ENCODE measurements around the gene C7orf33. TPM values are rescaled to one million over a fixed set of nuclear protein-coding genes. Genes with fewer than 3 reads are reported as not detected.

Gene C7orf33
- total RNA-seq (not detected), polyA plus RNA-seq (not detected)

GRCh38 chr7:148590471-148590870, at the start of gene C7orf33:
Gene C7orf33, plus strand, starts transcription at chr7:148590766. Its CDS starts 160 bp downstream, at chr7:148590926.
- no peaks in the 10 kb centered on the region for H3K4me1 Mint-ChIP-seq
- DNase-seq = no peak
- Histone ChIP-seq H3K27ac (ENCODE audit: low read depth, low read length) (no peak within 1 kb of the TSS), H3K27me3 (ENCODE audit: insufficient read depth, low read length) (no peaks in the 10 kb centered on the region), H3K9me3 (ENCODE audit: control insufficient read depth in 1 of 2, low read length in 2 of 2) (no peaks in the 10 kb centered on the region), H3K4me1 (ENCODE audit: insufficient read depth, low read length) (no peaks in the 10 kb centered on the region), H3K36me3 (ENCODE audit: insufficient read depth, low read length) (no peaks in the 10 kb centered on the region), H3K4me3 (ENCODE audit: low read length in 2 of 2) (no peak within 1 kb of the TSS)
- CTCF ChIA-PET (ENCODE audit: partially characterized antibody) = no interaction called here
- no peaks in the 10 kb centered on the region for H3K9me3 Mint-ChIP-seq
- H3K4me3 Mint-ChIP-seq = no peak within 1 kb of the TSS
- intact Hi-C loops (cut with micrococcal nuclease) = no loop called here
- H3K36me3 Mint-ChIP-seq = no peaks in the 10 kb centered on the region
- POLR2A ChIA-PET (ENCODE audit: partially characterized antibody) = no interaction called here
- no peak within 1 kb of the TSS for H3K27ac Mint-ChIP-seq
- H3K27me3 Mint-ChIP-seq = peaks cover 0 to 8% of the 10 kb centered on the region in 2 donors

DNA sequence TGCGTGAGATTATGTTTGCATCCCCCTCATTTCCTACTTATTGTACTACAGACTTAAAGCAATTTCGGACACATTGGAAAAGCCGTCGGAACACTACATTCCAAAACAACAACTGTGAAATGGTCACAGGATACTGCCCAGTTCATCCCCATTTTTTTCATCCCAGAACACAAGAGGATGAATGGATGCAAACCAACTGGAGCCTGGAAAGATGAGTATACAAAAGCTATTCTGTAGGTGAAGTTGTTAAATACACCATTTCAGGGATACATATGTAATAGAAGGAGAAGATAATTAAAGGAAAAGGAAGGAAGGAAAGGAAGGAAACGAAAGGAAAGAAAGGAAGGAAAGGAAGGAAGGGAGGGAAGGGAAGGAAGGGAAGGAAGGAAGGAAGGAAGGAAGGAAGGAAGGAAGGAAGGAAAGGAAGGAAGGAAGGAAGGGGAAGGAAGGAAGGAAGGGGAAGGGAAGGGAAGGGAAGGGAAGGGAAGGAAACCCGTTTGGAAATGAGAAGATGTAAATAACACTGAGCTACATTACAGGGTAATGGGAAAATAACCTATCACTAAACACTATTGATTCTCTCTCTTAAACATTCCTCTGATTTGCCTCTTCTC, 48.6 kb upstream of the C7orf33 start:
- Histone ChIP-seq H3K36me3 (ENCODE audit: insufficient read depth, low read length) (no peaks in the 10 kb centered on the region), H3K4me1 (ENCODE audit: insufficient read depth, low read length) (no peaks in the 10 kb centered on the region), H3K27ac (ENCODE audit: low read depth, low read length) (no peak overlapping the region), H3K27me3 (ENCODE audit: insufficient read depth, low read length) (no peaks in the 10 kb centered on the region), H3K9me3 (ENCODE audit: control insufficient read depth in 1 of 2, low read length in 2 of 2) (no peaks in the 10 kb centered on the region), H3K4me3 (ENCODE audit: low read length in 2 of 2) (no peak overlapping the region)
- Mint-ChIP-seq H3K36me3 (no peaks in the 10 kb centered on the region), H3K27ac (peak overlapping the region in 1 of 7 donors; percentile 65), H3K4me3 (no peak overlapping the region), H3K4me1 (no peaks in the 10 kb centered on the region), H3K27me3 (peaks cover 0 to 3% of the 10 kb centered on the region in 2 donors), H3K9me3 (peaks cover 0 to 3% (median 0%) of the 10 kb centered on the region in 8 donors)
- no peak for DNase-seq
- CTCF ChIA-PET (ENCODE audit: partially characterized antibody) = no interaction called here
- intact Hi-C loops (cut with micrococcal nuclease) = no loop called here
- POLR2A ChIA-PET (ENCODE audit: partially characterized antibody) = no interaction called here

- Histone ChIP-seq H3K27ac (ENCODE audit: low read depth, low read length) (no peak overlapping the region), H3K9me3 (ENCODE audit: control insufficient read depth in 1 of 2, low read length in 2 of 2) (no peaks in the 10 kb centered on the region), H3K4me1 (ENCODE audit: insufficient read depth, low read length) (no peaks in the 10 kb centered on the region), H3K4me3 (ENCODE audit: low read length in 2 of 2) (no peak overlapping the region), H3K27me3 (ENCODE audit: insufficient read depth, low read length) (no peaks in the 10 kb centered on the region), H3K36me3 (ENCODE audit: insufficient read depth, low read length) (no peaks in the 10 kb centered on the region)
- Mint-ChIP-seq H3K36me3 (no peaks in the 10 kb centered on the region), H3K9me3 (peaks cover 0 to 3% (median 1%) of the 10 kb centered on the region in 8 donors), H3K27ac (no peak overlapping the region), H3K4me1 (no peaks in the 10 kb centered on the region), H3K27me3 (peaks cover 1 to 4% of the 10 kb centered on the region in 2 donors), H3K4me3 (no peak overlapping the region)
- CTCF ChIA-PET (ENCODE audit: partially characterized antibody) = no interaction called here
- intact Hi-C loops (cut with micrococcal nuclease) = no loop called here
- POLR2A ChIA-PET (ENCODE audit: partially characterized antibody) = no interaction called here
- no peak for DNase-seq
These were observed 47.3 kb upstream of the C7orf33 start for GRCh38 chr7:148543302-148543701.

DNA sequence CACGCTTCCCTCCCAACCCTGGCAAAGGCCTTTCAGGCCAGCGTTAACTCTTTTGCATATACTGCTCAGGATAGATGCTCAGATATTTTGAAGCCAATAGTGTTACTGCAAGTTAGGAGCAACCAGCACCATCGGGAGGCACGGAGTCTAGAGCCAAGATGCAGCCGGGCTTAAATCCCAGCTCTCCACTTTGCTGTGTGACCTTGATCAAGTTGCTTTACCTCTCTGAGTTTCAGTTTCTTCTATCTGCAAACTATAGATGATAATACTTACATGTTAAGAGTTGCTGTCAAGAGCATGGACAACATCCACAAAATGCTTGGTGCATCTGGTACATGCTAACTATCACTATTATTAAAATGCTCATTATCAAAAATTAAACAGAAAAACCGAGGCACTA, 45.4 kb upstream of the C7orf33 start:
- Histone ChIP-seq H3K9me3 (ENCODE audit: control insufficient read depth in 1 of 2, low read length in 2 of 2) (no peaks in the 10 kb centered on the region), H3K36me3 (ENCODE audit: insufficient read depth, low read length) (no peaks in the 10 kb centered on the region), H3K4me1 (ENCODE audit: insufficient read depth, low read length) (no peaks in the 10 kb centered on the region), H3K27me3 (ENCODE audit: insufficient read depth, low read length) (no peaks in the 10 kb centered on the region), H3K4me3 (ENCODE audit: low read length in 2 of 2) (no peak overlapping the region), H3K27ac (ENCODE audit: low read depth, low read length) (no peak overlapping the region)
- H3K27ac Mint-ChIP-seq = no peak overlapping the region
- CTCF ChIA-PET (ENCODE audit: partially characterized antibody) = no interaction called here
- peaks cover 2 to 12% (median 7%) of the 10 kb centered on the region in 8 donors for H3K9me3 Mint-ChIP-seq
- peaks cover 0 to 2% of the 10 kb centered on the region in 2 donors for H3K36me3 Mint-ChIP-seq
- peaks cover 1 to 2% of the 10 kb centered on the region in 2 donors for H3K27me3 Mint-ChIP-seq
- intact Hi-C loops (cut with micrococcal nuclease) = no loop called here
- no peak for DNase-seq
- H3K4me1 Mint-ChIP-seq = no peaks in the 10 kb centered on the region
- POLR2A ChIA-PET (ENCODE audit: partially characterized antibody) = no interaction called here
- H3K4me3 Mint-ChIP-seq = no peak overlapping the region

- H3K9me3 Mint-ChIP-seq = peaks cover 6 to 17% (median 9%) of the 10 kb centered on the region in 8 donors
- H3K4me3 ChIP-seq (ENCODE audit: low read length in 2 of 2) = no peak overlapping the region
- CTCF ChIA-PET (ENCODE audit: partially characterized antibody) = interaction anchor here (1.0 kb wide), 1 partner anchor 29 kb away, joined by 3 read pairs; no protein-coding TSS in a partner anchor
- no peaks in the 10 kb centered on the region for H3K4me1 ChIP-seq (ENCODE audit: insufficient read depth, low read length)
- POLR2A ChIA-PET (ENCODE audit: partially characterized antibody) = no interaction called here
- H3K27me3 ChIP-seq (ENCODE audit: insufficient read depth, low read length) = no peaks in the 10 kb centered on the region
- no peak overlapping the region for H3K27ac Mint-ChIP-seq
- no peak overlapping the region for H3K27ac ChIP-seq (ENCODE audit: low read depth, low read length)
- H3K4me1 Mint-ChIP-seq = no peaks in the 10 kb centered on the region
- peaks cover 0 to 2% of the 10 kb centered on the region in 2 donors for H3K36me3 Mint-ChIP-seq
- DNase-seq = no peak
- H3K9me3 ChIP-seq (ENCODE audit: control insufficient read depth in 1 of 2, low read length in 2 of 2) = no peaks in the 10 kb centered on the region
- H3K36me3 ChIP-seq (ENCODE audit: insufficient read depth, low read length) = no peaks in the 10 kb centered on the region
- intact Hi-C loops (cut with micrococcal nuclease) = no loop called here
- peaks cover 1 to 2% of the 10 kb centered on the region in 2 donors for H3K27me3 Mint-ChIP-seq
- no peak overlapping the region for H3K4me3 Mint-ChIP-seq
These were observed 44.6 kb upstream of the C7orf33 start for GRCh38 chr7:148545932-148546331.

DNA sequence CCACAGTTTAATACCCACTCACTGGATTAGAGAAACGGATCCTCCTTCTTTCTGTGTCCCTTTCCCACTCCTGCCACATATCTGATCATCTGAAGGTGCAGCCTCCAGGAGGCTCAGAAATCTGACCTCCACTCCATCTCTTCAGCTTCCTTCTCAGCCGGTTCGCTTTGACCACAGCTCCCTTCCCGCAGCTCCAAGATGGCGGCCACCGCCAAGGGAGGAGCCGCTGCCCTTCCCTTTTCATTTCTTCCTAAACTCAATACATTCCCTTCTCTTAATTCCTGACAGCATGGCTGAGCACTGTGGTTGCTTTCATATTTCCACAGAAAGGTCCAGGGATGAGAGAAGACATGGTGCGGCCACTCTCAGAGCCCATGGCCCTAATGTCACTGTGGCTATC, 43.7 kb upstream of the C7orf33 start:
- ChIA-PET POLR2A (ENCODE audit: partially characterized antibody) (no interaction called here), CTCF (ENCODE audit: partially characterized antibody) (interaction anchor here (1.0 kb wide), 1 partner anchor 28 kb away, joined by 3 read pairs; no protein-coding TSS in a partner anchor)
- DNase-seq = no peak
- intact Hi-C loops (cut with micrococcal nuclease) = no loop called here
- Histone ChIP-seq H3K9me3 (ENCODE audit: control insufficient read depth in 1 of 2, low read length in 2 of 2) (no peaks in the 10 kb centered on the region), H3K36me3 (ENCODE audit: insufficient read depth, low read length) (no peaks in the 10 kb centered on the region), H3K4me1 (ENCODE audit: insufficient read depth, low read length) (no peaks in the 10 kb centered on the region), H3K4me3 (ENCODE audit: low read length in 2 of 2) (no peak overlapping the region), H3K27ac (ENCODE audit: low read depth, low read length) (no peak overlapping the region), H3K27me3 (ENCODE audit: insufficient read depth, low read length) (no peaks in the 10 kb centered on the region)
- H3K4me3 Mint-ChIP-seq = no peak overlapping the region
- H3K4me1 Mint-ChIP-seq = peaks cover 0 to 2% (median 0%) of the 10 kb centered on the region in 4 donors
- peaks cover 6 to 22% (median 10%) of the 10 kb centered on the region in 8 donors for H3K9me3 Mint-ChIP-seq
- no peak overlapping the region for H3K27ac Mint-ChIP-seq
- H3K36me3 Mint-ChIP-seq = peaks cover 0 to 4% of the 10 kb centered on the region in 2 donors
- H3K27me3 Mint-ChIP-seq = peaks cover 1 to 2% of the 10 kb centered on the region in 2 donors

GRCh38 chr7:148547951-148548350, 42.6 kb upstream of the C7orf33 start:
- no peaks in the 10 kb centered on the region for H3K4me1 ChIP-seq (ENCODE audit: insufficient read depth, low read length)
- intact Hi-C loops (cut with micrococcal nuclease) = no loop called here
- H3K27ac ChIP-seq (ENCODE audit: low read depth, low read length) = no peak overlapping the region
- no peak for DNase-seq
- H3K4me1 Mint-ChIP-seq = peaks cover 0 to 2% (median 0%) of the 10 kb centered on the region in 4 donors
- no peaks in the 10 kb centered on the region for H3K27me3 ChIP-seq (ENCODE audit: insufficient read depth, low read length)
- peaks cover 0 to 4% of the 10 kb centered on the region in 2 donors for H3K36me3 Mint-ChIP-seq
- ChIA-PET CTCF (ENCODE audit: partially characterized antibody) (interaction anchor here (0.7 kb wide), 1 partner anchor 185 kb away, joined by 3 read pairs; no protein-coding TSS in a partner anchor), POLR2A (ENCODE audit: partially characterized antibody) (no interaction called here)
- H3K36me3 ChIP-seq (ENCODE audit: insufficient read depth, low read length) = no peaks in the 10 kb centered on the region
- H3K27me3 Mint-ChIP-seq = peaks cover 1 to 2% of the 10 kb centered on the region in 2 donors
- peaks cover 6 to 22% (median 10%) of the 10 kb centered on the region in 8 donors for H3K9me3 Mint-ChIP-seq
- H3K4me3 ChIP-seq (ENCODE audit: low read length in 2 of 2) = no peak overlapping the region
- H3K27ac Mint-ChIP-seq = no peak overlapping the region
- no peaks in the 10 kb centered on the region for H3K9me3 ChIP-seq (ENCODE audit: control insufficient read depth in 1 of 2, low read length in 2 of 2)
- no peak overlapping the region for H3K4me3 Mint-ChIP-seq

Measured in CD4-positive, alpha-beta memory T cell (primary cell).